ENCODE results near the gene ZBTB7C. TPM values are rescaled to one million over a fixed set of nuclear protein-coding genes. Genes with fewer than 3 reads are reported as not detected.

Gene ZBTB7C
- total RNA-seq, 2 experiments from 2014 or later: 0.05 TPM; not detected in 1

Other genes starting within 250 kb of the ZBTB7C start
- 1 to 10 TPM; 4.6 to 5.8 TPM for gene CTIF, start 129.6 kb upstream of the ZBTB7C start, total RNA-seq